Middle frontal gyrus (tissue), 1 donor: ENCODE results near the gene CORO2B.

Experiments used
- DNase-seq: peaks from one replicate; pipeline ENCODE4 v3.0.0-alpha.2; 2015; ENCODE audit warnings: low spot score; ENCODE audit errors: extremely low spot score

CORO2B gene

DNA sequence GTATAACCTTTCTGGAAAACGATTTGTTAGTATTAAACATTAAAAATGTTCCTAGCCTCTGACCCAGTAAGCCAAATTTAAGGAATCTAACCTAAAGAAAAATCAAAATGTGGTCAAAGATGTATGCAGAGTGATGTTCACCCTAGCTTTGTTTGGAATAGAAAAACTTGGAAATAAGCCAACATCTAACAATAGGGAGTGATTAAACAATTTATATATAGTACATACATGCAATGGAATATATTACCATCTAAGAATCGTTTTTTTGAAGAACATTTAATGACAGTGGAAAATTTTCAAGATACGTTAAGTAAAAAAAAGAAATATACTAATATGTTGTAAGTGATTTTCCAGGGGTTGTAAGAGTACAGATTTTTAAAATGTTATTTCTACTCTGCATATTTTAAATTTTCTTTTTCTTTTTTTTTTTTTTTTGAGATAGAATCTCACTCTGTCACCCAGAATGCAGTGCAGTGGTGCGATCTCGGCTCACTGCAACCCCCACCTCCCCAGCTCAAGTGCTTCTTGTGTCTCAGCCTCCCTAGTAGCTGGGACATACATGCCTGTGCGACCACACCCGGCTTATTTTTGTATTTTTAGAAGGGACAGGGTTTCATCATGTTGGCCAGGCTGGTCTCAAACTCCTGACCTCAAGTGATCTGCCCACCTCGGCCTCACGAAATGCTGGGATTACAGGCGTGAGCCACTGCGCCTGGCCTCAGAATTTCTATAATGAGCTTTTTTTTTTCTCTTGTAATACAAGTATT is 187.0 kb downstream of the CORO2B start:
- no peak for DNase-seq

DNA sequence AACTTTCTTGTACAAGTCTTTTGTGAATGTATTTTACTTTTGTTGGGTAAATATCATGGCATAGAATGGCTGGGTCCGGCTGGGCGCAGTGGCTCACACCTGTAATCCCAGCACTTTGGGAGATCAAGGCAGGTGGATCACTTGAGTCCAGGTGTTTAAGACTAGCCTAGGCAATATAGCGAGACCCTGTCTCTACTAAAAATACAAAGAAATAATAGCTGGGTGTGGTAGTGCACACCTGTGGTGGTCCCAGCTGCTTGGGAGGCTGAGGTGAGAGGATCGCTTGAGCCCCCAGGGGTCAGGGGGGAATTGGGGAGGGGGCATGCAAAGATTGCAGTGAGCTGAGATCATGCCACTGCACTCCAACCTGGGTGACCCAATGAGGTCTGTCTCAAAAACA is 189.0 kb downstream of the CORO2B start:
- DNase-seq: no peak

DNA sequence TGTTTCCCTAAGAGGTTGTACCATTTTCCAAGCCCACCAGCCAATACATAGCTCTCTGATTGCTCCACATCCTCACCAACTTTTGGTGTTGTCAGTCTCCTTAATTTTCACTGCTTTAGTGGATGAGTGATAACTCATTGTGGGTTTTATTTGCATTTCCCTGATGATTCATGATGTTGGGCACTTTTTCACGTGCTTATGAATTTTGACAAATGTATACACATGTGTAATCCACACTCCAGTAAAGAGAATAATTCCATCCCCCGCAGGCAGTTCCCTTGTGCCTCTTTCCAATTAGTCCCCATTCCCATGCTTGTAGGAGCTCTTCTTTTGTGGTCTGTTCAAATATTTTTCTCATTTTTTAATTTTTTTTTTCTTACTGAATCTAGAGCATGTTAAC is 189.5 kb downstream of the CORO2B start:
- no peak for DNase-seq

DNA sequence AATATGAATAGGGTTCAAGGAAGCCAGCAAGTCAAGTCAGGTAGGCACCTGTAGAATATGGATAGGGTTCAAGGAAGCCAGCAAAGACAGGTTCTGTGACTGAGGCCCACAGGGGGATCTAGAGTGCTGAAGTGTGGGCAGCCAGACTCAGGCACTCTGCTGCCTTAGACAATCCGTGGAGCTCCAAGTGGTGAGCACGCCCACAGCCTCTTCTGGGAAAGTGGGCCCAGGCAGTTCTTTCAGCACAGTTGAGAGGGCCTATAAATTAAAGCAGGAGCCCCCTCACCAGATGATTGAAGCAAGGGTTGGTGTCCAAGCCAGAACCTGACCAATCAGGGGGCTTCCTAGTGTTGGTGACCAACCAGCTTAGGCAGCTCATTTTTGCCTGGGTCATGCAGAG is 190.9 kb downstream of the CORO2B start:
- DNase-seq: no peak

DNA sequence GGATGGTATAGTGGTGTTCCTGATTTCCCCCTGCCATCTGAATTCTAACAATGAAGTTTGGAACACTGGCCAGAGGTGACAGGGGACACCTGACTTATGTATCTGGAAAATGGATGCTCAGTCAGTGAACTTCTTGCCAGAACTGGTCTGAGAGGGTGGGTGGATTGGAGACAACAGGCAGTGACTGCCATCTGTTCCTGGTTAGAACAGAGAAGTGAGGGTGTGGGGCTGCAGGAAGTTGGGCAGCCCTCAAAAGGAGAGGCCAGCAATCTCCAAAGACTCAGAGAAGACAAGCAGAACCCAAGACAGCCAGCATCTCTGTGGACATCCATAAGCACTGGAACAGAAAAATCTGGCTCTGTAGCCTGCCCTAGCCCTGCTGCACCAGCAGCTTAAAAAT is 191.4 kb downstream of the CORO2B start:
- DNase-seq: no peak

DNA sequence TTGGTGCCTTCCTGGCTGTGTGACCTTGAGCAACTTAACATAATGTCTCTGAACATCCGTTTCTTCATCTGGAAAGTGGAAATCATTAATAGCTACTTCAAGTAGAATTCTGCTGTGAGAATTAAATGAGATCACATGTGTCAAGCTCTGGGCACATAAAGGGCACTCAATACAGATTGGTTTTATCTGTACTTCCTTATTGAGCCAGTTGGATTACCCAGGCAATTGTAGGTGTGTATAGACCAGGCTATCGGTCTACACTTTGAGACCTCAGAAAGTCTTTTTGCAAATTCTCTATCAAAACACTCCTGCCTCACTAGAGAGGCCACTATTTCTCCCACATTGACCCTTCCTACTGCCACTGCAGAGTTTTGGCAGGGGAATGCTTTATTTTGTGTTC is 194.2 kb downstream of the CORO2B start:
- no peak for DNase-seq

DNA sequence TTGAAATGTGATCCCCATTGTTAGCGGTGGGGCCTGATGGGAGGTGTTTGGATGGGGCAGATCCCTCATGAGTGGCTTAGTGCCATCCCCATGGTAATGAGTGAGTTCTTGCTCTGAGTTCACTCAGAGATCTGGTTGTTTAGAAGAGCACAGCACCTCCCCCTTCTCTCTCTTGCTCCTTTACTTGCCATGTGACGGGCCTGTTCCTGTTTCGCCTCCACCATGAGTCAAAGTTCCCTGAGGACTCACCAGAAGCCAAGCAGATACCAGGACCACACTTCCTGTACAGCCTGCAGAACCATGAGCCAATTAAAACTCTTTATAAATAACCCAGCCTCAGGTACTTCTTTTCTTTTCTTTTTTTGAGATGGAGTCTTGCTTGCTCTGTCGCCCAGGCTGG is 195.3 kb downstream of the CORO2B start:
- no peak for DNase-seq

DNA sequence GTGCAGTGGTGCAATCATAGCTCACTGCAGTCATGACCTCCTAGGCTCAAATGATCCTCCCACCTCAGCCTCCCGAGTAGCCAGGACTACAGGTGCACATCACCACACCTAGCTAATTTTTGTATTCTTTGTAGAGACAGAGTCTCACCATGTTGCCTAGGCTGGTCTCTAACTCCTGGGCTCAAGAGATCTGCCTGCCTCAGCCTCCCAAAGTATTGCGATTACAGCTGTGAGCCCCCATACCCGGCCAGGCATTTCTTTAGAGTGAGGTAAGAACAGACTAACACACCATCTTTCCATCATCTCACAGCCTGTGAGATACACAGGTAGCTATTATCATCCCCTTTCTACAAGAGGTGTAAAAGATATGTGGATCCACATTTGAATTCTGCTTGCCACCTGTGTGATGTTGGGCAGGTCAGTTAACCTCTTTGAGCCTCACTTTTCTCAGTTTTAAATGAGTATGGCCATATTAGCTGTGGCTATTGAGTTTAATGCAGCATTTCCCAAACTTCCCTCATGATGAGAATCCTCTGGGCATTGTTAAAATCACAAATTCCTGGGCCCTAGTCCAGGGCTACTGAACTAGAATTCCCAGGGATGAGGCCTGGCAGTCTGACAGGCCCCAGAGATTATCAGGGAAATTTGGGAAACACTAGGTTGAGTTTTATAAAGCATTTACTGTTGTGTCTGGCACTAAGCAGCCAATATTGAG is 195.9 kb downstream of the CORO2B start:
- no peak for DNase-seq

DNA sequence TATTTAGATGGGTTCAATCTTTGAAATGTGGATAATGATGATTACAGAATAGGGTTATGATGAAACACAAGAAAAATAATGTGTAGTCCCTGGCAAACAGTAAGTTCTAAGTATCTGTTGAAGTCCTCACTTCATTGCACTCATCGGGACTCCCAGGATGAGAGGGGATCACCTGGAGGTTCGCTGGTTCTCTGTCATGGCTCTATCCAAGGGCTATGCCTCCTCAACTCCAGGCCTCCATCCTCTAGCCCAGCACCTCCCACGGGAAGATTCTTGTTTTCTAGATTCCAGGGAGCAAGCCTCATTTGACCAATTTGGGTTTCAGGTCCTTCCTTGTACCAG is 196.4 kb downstream of the CORO2B start:
- DNase-seq: no peak

DNA sequence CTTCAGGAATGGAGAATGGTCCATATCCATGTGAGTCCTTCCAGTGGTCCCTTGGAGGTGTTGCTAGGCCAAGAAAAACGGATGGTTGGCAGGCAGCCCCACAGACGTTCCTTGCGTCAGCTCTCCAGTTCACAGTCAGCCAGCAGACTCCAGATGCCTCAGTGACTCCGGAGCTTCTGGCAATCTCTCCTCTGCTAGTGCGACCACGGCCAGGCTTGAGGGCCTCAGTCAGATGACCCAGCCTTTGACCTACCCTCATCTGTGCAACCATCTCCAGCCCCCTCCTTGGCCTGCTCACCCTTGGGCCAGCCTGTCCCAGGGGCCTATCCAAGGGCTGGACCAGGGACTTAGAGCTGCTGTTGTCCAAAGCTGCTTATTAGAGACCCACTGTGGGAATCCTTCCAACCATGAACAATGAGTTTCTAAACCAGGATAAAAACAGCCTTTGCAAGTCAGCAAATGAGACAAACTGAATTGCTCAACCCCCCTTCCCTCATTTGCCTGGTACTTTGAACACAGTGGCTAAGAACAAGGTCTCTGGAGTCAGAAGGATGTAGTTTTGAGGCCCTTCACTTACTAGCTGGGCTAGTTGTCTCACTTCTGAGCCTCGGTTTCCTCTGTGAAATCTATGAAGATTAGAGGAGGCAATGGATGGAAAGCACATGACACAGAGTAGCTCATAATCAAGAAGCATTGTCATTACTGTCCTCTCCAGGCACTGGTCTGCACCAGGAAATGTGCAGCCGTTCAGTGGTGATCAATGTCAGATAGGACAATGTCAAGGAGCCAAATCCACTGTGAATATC is 197.1 kb downstream of the CORO2B start:
- no peak for DNase-seq

DNA sequence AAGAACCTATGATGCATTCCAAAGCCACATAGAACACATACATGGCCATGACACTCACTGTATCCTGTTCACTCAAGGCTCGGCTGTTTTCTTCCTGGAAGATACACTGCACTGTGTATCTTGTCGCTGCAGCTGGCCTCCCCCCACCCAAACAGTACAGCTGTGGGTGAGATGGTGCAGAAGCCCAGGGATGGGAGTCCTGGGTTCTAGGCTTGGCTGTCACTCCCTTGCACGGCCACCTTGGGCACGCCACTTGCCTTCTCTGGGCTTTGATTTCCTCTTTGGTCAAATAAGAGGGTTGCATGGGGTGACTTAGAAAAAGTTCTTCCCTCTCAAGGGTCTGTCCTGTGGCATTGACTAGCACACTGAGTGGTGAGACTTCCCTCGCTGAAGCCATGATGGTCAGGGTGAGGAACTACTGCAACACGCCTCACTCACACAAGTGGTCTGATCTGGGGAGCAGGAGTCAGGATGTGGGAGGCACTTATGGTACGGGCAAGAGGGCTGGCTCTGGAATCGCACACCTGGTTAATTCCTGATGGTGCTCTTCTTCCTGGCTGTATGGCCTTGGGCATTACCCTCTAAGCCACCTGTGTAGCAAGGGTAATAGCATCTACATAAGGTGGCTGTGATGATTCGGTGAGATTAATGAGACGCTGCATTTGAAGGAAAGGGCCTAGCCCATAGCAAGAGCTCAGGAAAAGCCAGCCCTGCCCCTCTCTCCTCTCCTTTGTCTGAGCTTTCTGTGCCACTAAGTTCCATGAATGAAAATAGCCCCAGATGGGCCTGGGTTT is 197.9 kb downstream of the CORO2B start:
- no peak for DNase-seq
